Mesenchymal stem cell (in vitro differentiated cells and primary cell): Measurements from ENCODE around the gene TTC22.

Source experiments
- DNase-seq: peaks from one replicate; pipeline ENCODE4 v3.0.0-alpha.2; 2013
- H2AFZ ChIP-seq: one replicate; pipeline ENCODE4 v1.6.1; 2013; ENCODE audit warnings: low read depth, mild to moderate bottlenecking, control low read depth, inconsistent platforms, low read length, moderate library complexity
- H2AK5ac ChIP-seq: 2 replicates; pipeline ENCODE4 v1.6.1; 2013; ENCODE audit warnings: low read length, moderate library complexity, mild to moderate bottlenecking, inconsistent platforms; ENCODE audit not compliant: severe bottlenecking
- H2BK120ac ChIP-seq: one replicate; pipeline ENCODE4 v1.6.1; 2013; ENCODE audit warnings: low read depth, mild to moderate bottlenecking, inconsistent platforms, low read length, moderate library complexity
- H2BK12ac ChIP-seq, 2 experiments: one replicate each; pipeline ENCODE4 v1.6.1; 2013; ENCODE audit warnings: inconsistent platforms in 2 of 2, low read length in 2 of 2, mild to moderate bottlenecking in 2 of 2, moderate library complexity in 2 of 2, control low read depth in 1 of 2
- H2BK15ac ChIP-seq: one replicate; pipeline ENCODE4 v1.6.1; 2013; ENCODE audit warnings: mild to moderate bottlenecking, low read depth, inconsistent platforms; ENCODE audit not compliant: poor library complexity, severe bottlenecking
- H2BK5ac ChIP-seq: 2 replicates; pipeline ENCODE4 v1.6.1; 2013; ENCODE audit warnings: low read depth, mild to moderate bottlenecking, low read length, control low read depth, inconsistent platforms; ENCODE audit not compliant: poor library complexity, severe bottlenecking
- H3K14ac ChIP-seq, 2 experiments: one replicate each; pipeline ENCODE4 v1.6.1; 2013; ENCODE audit warnings: inconsistent platforms in 2 of 2, low read length in 2 of 2, control low read depth in 1 of 2, mild to moderate bottlenecking in 1 of 2, moderate library complexity in 1 of 2
- H3K18ac ChIP-seq, 2 experiments: one replicate each; pipeline ENCODE4 v1.6.1; 2013; ENCODE audit warnings: inconsistent platforms in 2 of 2, low read length in 2 of 2, control low read depth in 1 of 2, low read depth in 1 of 2, mild to moderate bottlenecking in 1 of 2
- H3K23ac ChIP-seq, 2 experiments: one replicate each; pipeline ENCODE4 v1.6.1; 2013; ENCODE audit warnings: inconsistent platforms in 2 of 2, low read length in 2 of 2, mild to moderate bottlenecking in 2 of 2, moderate library complexity in 2 of 2, control low read depth in 1 of 2
- H3K27ac ChIP-seq: 2 replicates; pipeline ENCODE4 v1.5.1; 2013; ENCODE audit warnings: mild to moderate bottlenecking, moderate library complexity, low read length, control low read depth, inconsistent platforms; ENCODE audit not compliant: poor library complexity, severe bottlenecking
- H3K27me3 ChIP-seq, 2 experiments: 2 replicates each; pipeline versions ENCODE4 v1.6.1 to v1.7.0; 2013; ENCODE audit warnings: low read length in 2 of 2, mild to moderate bottlenecking in 2 of 2, moderate library complexity in 2 of 2, control low read depth in 1 of 2, inconsistent platforms in 1 of 2; ENCODE audit not compliant: control insufficient read depth in 1 of 2, insufficient read depth in 1 of 2
- H3K36me3 ChIP-seq, 2 experiments: 2 replicates each; pipeline versions ENCODE4 v1.6.1 to v1.7.0; 2013; ENCODE audit warnings: low read length in 2 of 2, control low read depth in 1 of 2, inconsistent platforms in 1 of 2, low read depth in 1 of 2, mild to moderate bottlenecking in 1 of 2; ENCODE audit not compliant: insufficient read depth in 2 of 2, control insufficient read depth in 1 of 2
- H3K4ac ChIP-seq, 2 experiments: one replicate each; pipeline ENCODE4 v1.6.1; 2013; ENCODE audit warnings: inconsistent platforms in 2 of 2, low read length in 2 of 2, mild to moderate bottlenecking in 2 of 2, moderate library complexity in 2 of 2, control low read depth in 1 of 2, low read depth in 1 of 2
- H3K4me1 ChIP-seq: 2 replicates; pipeline ENCODE4 v1.6.1; 2013; ENCODE audit warnings: low read depth, low read length, control low read depth; ENCODE audit not compliant: control insufficient read depth, insufficient read depth
- H3K4me2 ChIP-seq: 2 replicates; pipeline ENCODE4 v1.6.1; 2013; ENCODE audit warnings: low read length, mild to moderate bottlenecking, inconsistent platforms; ENCODE audit not compliant: poor library complexity, severe bottlenecking
- H3K4me3 ChIP-seq, 2 experiments: 2 replicates each; pipeline versions ENCODE4 v1.5.1 to v1.7.0; 2013; ENCODE audit warnings: low read length in 2 of 2, mild to moderate bottlenecking in 2 of 2, control low read depth in 1 of 2, low read depth in 1 of 2; ENCODE audit not compliant: insufficient read depth in 1 of 2
- H3K79me1 ChIP-seq: replicated peaks from 2 replicates; pipeline ENCODE4 v1.6.1; 2013; ENCODE audit warnings: mild to moderate bottlenecking, control low read depth, low read length, inconsistent platforms; ENCODE audit not compliant: poor library complexity, severe bottlenecking
- H3K9ac ChIP-seq: 2 replicates; pipeline ENCODE4 v1.7.0; 2013; ENCODE audit warnings: mild to moderate bottlenecking, low read length, moderate library complexity
- H3K9me3 ChIP-seq: 2 replicates; pipeline ENCODE4 v1.7.0; 2013; ENCODE audit warnings: mild to moderate bottlenecking, low read length; ENCODE audit not compliant: control insufficient read depth
- H4K8ac ChIP-seq: one replicate; pipeline ENCODE4 v1.6.1; 2013; ENCODE audit warnings: inconsistent platforms, mild to moderate bottlenecking, low read length, moderate library complexity
- H4K91ac ChIP-seq: one replicate; pipeline ENCODE4 v1.6.1; 2013; ENCODE audit warnings: mild to moderate bottlenecking, low read length, inconsistent platforms
- WGBS: methylation state at CpG from one replicate; pipeline ENCODE4 v1.1.7; 2013; ENCODE audit warnings: mixed read lengths; 5-methylcytosine and 5-hydroxymethylcytosine counted together

Gene TTC22

GRCh38 chr1:54845772-54846171 lies 44.6 kb upstream of the TTC22 start:
- H4K91ac ChIP-seq, result no peak overlapping the region
- peaks cover 18 to 33% of the 10 kb centered on the region in 2 experiments for H3K36me3 ChIP-seq
- no peak overlapping the region for H3K18ac ChIP-seq
- peaks cover 6% of the 10 kb centered on the region for H3K79me1 ChIP-seq
- no peak overlapping the region for H4K8ac ChIP-seq
- H3K23ac ChIP-seq, result no peak overlapping the region
- no peaks in the 10 kb centered on the region for H3K27me3 ChIP-seq
- H3K27ac ChIP-seq, result no peak overlapping the region
- no peak overlapping the region for H2BK120ac ChIP-seq
- no peak overlapping the region for H2BK12ac ChIP-seq
- peaks cover 13% of the 10 kb centered on the region for H3K4me1 ChIP-seq
- no peak overlapping the region for H3K4me2 ChIP-seq
- no peak overlapping the region for H3K4me3 ChIP-seq
- WGBS, result 98% methylated on average over 3 of the region's 5 CpGs
- H3K9me3 ChIP-seq, result no peaks in the 10 kb centered on the region
- H2AK5ac ChIP-seq, result no peak overlapping the region
- H2BK15ac ChIP-seq, result no peak overlapping the region
- no peak overlapping the region for H2AFZ ChIP-seq
- DNase-seq, result no peak
- no peak overlapping the region for H2BK5ac ChIP-seq
- no peak overlapping the region for H3K14ac ChIP-seq
- H3K9ac ChIP-seq, result no peak overlapping the region
- no peak overlapping the region for H3K4ac ChIP-seq

- no peak overlapping the region for H3K18ac ChIP-seq
- H4K8ac ChIP-seq, result no peak overlapping the region
- H2BK120ac ChIP-seq, result no peak overlapping the region
- peaks cover 6% of the 10 kb centered on the region for H3K79me1 ChIP-seq
- H3K14ac ChIP-seq, result no peak overlapping the region
- no peak overlapping the region for H3K27ac ChIP-seq
- peaks cover 18 to 26% of the 10 kb centered on the region in 2 experiments for H3K36me3 ChIP-seq
- H3K9ac ChIP-seq, result no peak overlapping the region
- no peak overlapping the region for H3K4me2 ChIP-seq
- H4K91ac ChIP-seq, result no peak overlapping the region
- H3K27me3 ChIP-seq, result no peaks in the 10 kb centered on the region
- H3K4me1 ChIP-seq, result peaks cover 4% of the 10 kb centered on the region
- no peak overlapping the region for H3K4ac ChIP-seq
- 95% methylated on average over 3 of the region's 3 CpGs for WGBS
- no peak overlapping the region for H3K23ac ChIP-seq
- H3K9me3 ChIP-seq, result no peaks in the 10 kb centered on the region
- no peak for DNase-seq
- no peak overlapping the region for H2BK5ac ChIP-seq
- H2BK12ac ChIP-seq, result no peak overlapping the region
- H2AFZ ChIP-seq, result no peak overlapping the region
- no peak overlapping the region for H2BK15ac ChIP-seq
- no peak overlapping the region for H2AK5ac ChIP-seq
- no peak overlapping the region for H3K4me3 ChIP-seq
Measured at GRCh38 chr1:54844564-54844963, 43.4 kb upstream of the TTC22 start.

GRCh38 chr1:54843449-54843848 lies 42.3 kb upstream of the TTC22 start:
- 80% methylated on average over 3 of the region's 5 CpGs for WGBS

GRCh38 chr1:54842963-54843362 lies 41.8 kb upstream of the TTC22 start:
- no peak overlapping the region for H3K27ac ChIP-seq
- DNase-seq, result no peak
- H4K8ac ChIP-seq, result no peak overlapping the region
- H3K14ac ChIP-seq, result no peak overlapping the region
- H3K4me3 ChIP-seq, result no peak overlapping the region
- no peak overlapping the region for H3K4me2 ChIP-seq
- H2AFZ ChIP-seq, result no peak overlapping the region
- peaks cover 0 to under 1% of the 10 kb centered on the region in 2 experiments for H3K27me3 ChIP-seq
- H3K9me3 ChIP-seq, result no peaks in the 10 kb centered on the region
- H3K23ac ChIP-seq, result no peak overlapping the region
- H2BK12ac ChIP-seq, result no peak overlapping the region
- no peaks in the 10 kb centered on the region for H3K79me1 ChIP-seq
- H2AK5ac ChIP-seq, result no peak overlapping the region
- 88% methylated on average over 3 of the region's 9 CpGs for WGBS
- H3K9ac ChIP-seq, result no peak overlapping the region
- no peak overlapping the region for H4K91ac ChIP-seq
- peaks cover 8 to 12% of the 10 kb centered on the region in 2 experiments for H3K36me3 ChIP-seq
- no peak overlapping the region for H2BK15ac ChIP-seq
- no peak overlapping the region for H3K4ac ChIP-seq
- H3K4me1 ChIP-seq, result no peaks in the 10 kb centered on the region
- no peak overlapping the region for H2BK120ac ChIP-seq
- H2BK5ac ChIP-seq, result no peak overlapping the region
- no peak overlapping the region for H3K18ac ChIP-seq

More at GRCh38 chr1:54843449-54843848, 42.3 kb upstream of the TTC22 start:
- peaks cover 4% of the 10 kb centered on the region for H3K79me1 ChIP-seq
- H2BK120ac ChIP-seq, result no peak overlapping the region
- no peak overlapping the region for H2AK5ac ChIP-seq
- H2BK12ac ChIP-seq, result no peak overlapping the region
- no peak overlapping the region for H2BK5ac ChIP-seq
- no peak overlapping the region for H3K4me3 ChIP-seq
- H3K9ac ChIP-seq, result no peak overlapping the region
- no peaks in the 10 kb centered on the region for H3K9me3 ChIP-seq
- H3K14ac ChIP-seq, result no peak overlapping the region
- no peak overlapping the region for H4K8ac ChIP-seq
- no peak overlapping the region for H3K4ac ChIP-seq
- no peak overlapping the region for H3K23ac ChIP-seq
- no peak overlapping the region for H3K27ac ChIP-seq
- no peak overlapping the region for H2AFZ ChIP-seq
- H3K36me3 ChIP-seq, result peaks cover 13 to 16% of the 10 kb centered on the region in 2 experiments
- H4K91ac ChIP-seq, result no peak overlapping the region
- H3K18ac ChIP-seq, result no peak overlapping the region
- H3K27me3 ChIP-seq, result no peaks in the 10 kb centered on the region
- no peak overlapping the region for H3K4me2 ChIP-seq
- H2BK15ac ChIP-seq, result no peak overlapping the region
- DNase-seq, result no peak
- H3K4me1 ChIP-seq, result no peaks in the 10 kb centered on the region
